Natural killer cell (primary cell): ENCODE data around the gene PRKCQ. TPM values are rescaled to one million over a fixed set of nuclear protein-coding genes. Genes with fewer than 3 reads are reported as not detected.

Source experiments
- ATAC-seq, 3 donors: fragments of 150-1000 bp in 2 of 3; fragments of 200-7000 bp in 1 of 3; cut with Tn5 transposase; 1 replicate in 1 of 3; 2 replicates in 2 of 3; pipeline ENCODE4 v1.10.0; 2021; ENCODE audit warnings: mild to moderate bottlenecking in 2 of 3, moderate library complexity in 2 of 3
- DNase-seq, 2 donors: peaks; one replicate each; pipeline versions ENCODE4 v3.0.0 to v3.0.0-alpha.2; 2013 to 2021; ENCODE audit warnings: mixed read lengths in 1 of 2
- H3K27ac ChIP-seq: one replicate; pipeline ENCODE4 v1.5.1; 2013; ENCODE audit warnings: mild to moderate bottlenecking, low read length
- H3K27me3 ChIP-seq: one replicate; pipeline ENCODE4 v1.6.1; 2013; ENCODE audit warnings: low read length; ENCODE audit not compliant: control insufficient read depth, insufficient read depth
- H3K36me3 ChIP-seq: one replicate; pipeline ENCODE4 v1.6.1; 2013; ENCODE audit warnings: low read length; ENCODE audit not compliant: control insufficient read depth, insufficient read depth
- H3K4me1 ChIP-seq: one replicate; pipeline ENCODE4 v1.6.1; 2013; ENCODE audit warnings: low read length; ENCODE audit not compliant: control insufficient read depth, insufficient read depth
- H3K4me3 ChIP-seq: one replicate; pipeline ENCODE4 v1.5.1; 2013; ENCODE audit warnings: low read length
- H3K9me3 ChIP-seq: one replicate; pipeline ENCODE4 v1.6.1; 2013; ENCODE audit warnings: low read length; ENCODE audit not compliant: control insufficient read depth, insufficient read depth
- H3K27ac Mint-ChIP-seq, 2 donors: one replicate each; pipeline ENCODE4 v1.8.0; 2022; ENCODE audit warnings: mild to moderate bottlenecking in 2 of 2, mixed read lengths in 2 of 2, moderate library complexity in 1 of 2
- H3K27me3 Mint-ChIP-seq, 2 donors: one replicate each; pipeline ENCODE4 v1.8.0; 2022; ENCODE audit warnings: low read depth in 2 of 2, mixed read lengths in 2 of 2
- H3K36me3 Mint-ChIP-seq: one replicate; pipeline ENCODE4 v1.8.0; 2022; ENCODE audit warnings: mixed read lengths
- H3K4me1 Mint-ChIP-seq, 2 donors: one replicate each; pipeline ENCODE4 v1.8.0; 2022; ENCODE audit warnings: mixed read lengths in 2 of 2
- H3K4me3 Mint-ChIP-seq: one replicate; pipeline ENCODE4 v1.8.0; 2022; ENCODE audit warnings: mild to moderate bottlenecking, moderate library complexity, mixed read lengths
- H3K9me3 Mint-ChIP-seq, 2 donors: one replicate each; pipeline ENCODE4 v1.8.0; 2022; ENCODE audit warnings: mixed read lengths in 2 of 2
- CTCF ChIP-seq: fragments of 200-600 bp; IDR thresholded peaks from one replicate; pipeline ENCODE4 v1.8.0; 2022; ENCODE audit warnings: antibody characterized with exemption
- WGBS: methylation state at CpG from one replicate; pipeline ENCODE4 v1.1.7; 2013; ENCODE audit warnings: missing lambda C conversion rate; ENCODE audit not compliant: insufficient coverage; 5-methylcytosine and 5-hydroxymethylcytosine counted together
- intact Hi-C: fragments of 100-400 bp; cut with micrococcal nuclease; formaldehyde crosslinking; loops from one replicate; pipeline ENCODE4 v1.14.2; 2022
- total RNA-seq, 4 donors: library from RNA; stranded (reverse); fragments of 120-200 nt in 1 of 4; gene quantifications; one replicate each; pipeline versions ENCODE4 v1.2.3 to v1.2.4, GENCODE V29; 2013 to 2022

PRKCQ gene
- total RNA-seq, 3 donors from 2014 or later (not counting 1 experiment from before 2014, with no cell fraction given), result 46.5 to 69.5 (median 61.3) TPM

GRCh38 chr10:6393168-6393567 is 186.9 kb downstream of the PRKCQ start:
- no peak overlapping the region for H3K27ac Mint-ChIP-seq
- WGBS, result 90% methylated on average over 2 of the region's 2 CpGs
- H3K27ac ChIP-seq, result no peak overlapping the region
- H3K4me1 Mint-ChIP-seq, result no peaks in the 10 kb centered on the region
- peaks cover 5 to 9% of the 10 kb centered on the region in 2 donors for H3K9me3 Mint-ChIP-seq
- H3K36me3 Mint-ChIP-seq, result peaks cover 14% of the 10 kb centered on the region
- intact Hi-C loops, result no loop called here
- no peak for TF ChIP-seq CTCF
- H3K4me3 Mint-ChIP-seq, result no peak overlapping the region
- no peak for ATAC-seq
- H3K9me3 ChIP-seq, result peaks cover 5% of the 10 kb centered on the region
- no peaks in the 10 kb centered on the region for H3K4me1 ChIP-seq
- no peak for DNase-seq
- H3K27me3 Mint-ChIP-seq, result no peaks in the 10 kb centered on the region
- no peaks in the 10 kb centered on the region for H3K36me3 ChIP-seq
- no peaks in the 10 kb centered on the region for H3K27me3 ChIP-seq
- no peak overlapping the region for H3K4me3 ChIP-seq

- DNase-seq (no peak), ATAC-seq (no peak)
- no peak for TF ChIP-seq CTCF
- H3K36me3 ChIP-seq, result no peaks in the 10 kb centered on the region
- no peak overlapping the region for H3K4me3 Mint-ChIP-seq
- intact Hi-C loops, result no loop called here
- H3K27me3 Mint-ChIP-seq, result no peaks in the 10 kb centered on the region
- H3K9me3 ChIP-seq, result peaks cover 5% of the 10 kb centered on the region
- H3K4me3 ChIP-seq, result no peak overlapping the region
- no peaks in the 10 kb centered on the region for H3K4me1 ChIP-seq
- no peak overlapping the region for H3K27ac ChIP-seq
- H3K9me3 Mint-ChIP-seq, result peaks cover 5 to 9% of the 10 kb centered on the region in 2 donors
- no peaks in the 10 kb centered on the region for H3K27me3 ChIP-seq
- no peak overlapping the region for H3K27ac Mint-ChIP-seq
- no peaks in the 10 kb centered on the region for H3K4me1 Mint-ChIP-seq
- peaks cover 14% of the 10 kb centered on the region for H3K36me3 Mint-ChIP-seq
- WGBS, result 100% methylated on average over 1 of the region's 2 CpGs
Observed at GRCh38 chr10:6390213-6390845, 189.7 kb downstream of the PRKCQ start.

GRCh38 chr10:6388261-6388893 is 191.7 kb downstream of the PRKCQ start:
- TF ChIP-seq CTCF, result no peak
- Mint-ChIP-seq H3K4me3 (no peak overlapping the region), H3K36me3 (peaks cover 14% of the 10 kb centered on the region), H3K27me3 (peaks cover 0 to 2% of the 10 kb centered on the region in 2 donors), H3K27ac (no peak overlapping the region), H3K9me3 (peaks cover 5 to 9% of the 10 kb centered on the region in 2 donors), H3K4me1 (no peaks in the 10 kb centered on the region)
- Histone ChIP-seq H3K27ac (no peak overlapping the region), H3K9me3 (peaks cover 5% of the 10 kb centered on the region), H3K27me3 (no peaks in the 10 kb centered on the region), H3K36me3 (no peaks in the 10 kb centered on the region), H3K4me3 (no peak overlapping the region), H3K4me1 (no peaks in the 10 kb centered on the region)
- 46% methylated on average over 4 of the region's 4 CpGs for WGBS
- DNase-seq (no peak), ATAC-seq (no peak)
- intact Hi-C loops, result no loop called here
